Medulla oblongata (tissue), 1 donor: ENCODE results near the gene COX6A1.
"Not testable (repeated sequence)": the region's sequence is repeated elsewhere in the genome, so short reads cannot be mapped to it uniquely, and the experiment has no call there.

Experiments
- DNase-seq: peaks from one replicate; pipeline ENCODE4 v3.0.0-alpha.2; 2015; ENCODE audit errors: extremely low spot score

COX6A1 gene

GRCh38 chr12:120467439-120467838 lies 29.5 kb downstream of the COX6A1 start:
- DNase-seq: no peak

- DNase-seq: peak; percentile 42
Measured at GRCh38 chr12:120468325-120468820, 30.5 kb downstream of the COX6A1 start.

GRCh38 chr12:120468821-120469449 lies 31.0 kb downstream of the COX6A1 start:
- no peak for DNase-seq

- peak; percentile 97 for DNase-seq
Measured at GRCh38 chr12:120469450-120470149, 31.7 kb downstream of the COX6A1 start, which contains the start of gene SRSF9. Gene SRSF9 (minus strand): TSS chr12:120469748. CDS start chr12:120469609, 139 bp downstream.

- no peak for DNase-seq
Measured at GRCh38 chr12:120470150-120470784, 32.4 kb downstream of the COX6A1 start.

- DNase-seq: no peak
Measured at GRCh38 chr12:120472521-120472920, 34.6 kb downstream of the COX6A1 start.

- DNase-seq: no peak
Measured at GRCh38 chr12:120473807-120474615, 36.1 kb downstream of the COX6A1 start.

GRCh38 chr12:120474616-120474960 lies 36.7 kb downstream of the COX6A1 start:
- DNase-seq: peak; percentile 39

GRCh38 chr12:120475643-120476042 lies 37.7 kb downstream of the COX6A1 start:
- no peak for DNase-seq

- no peak for DNase-seq
Measured at GRCh38 chr12:120479458-120479857, 41.5 kb downstream of the COX6A1 start.

GRCh38 chr12:120480211-120480610 lies 42.3 kb downstream of the COX6A1 start:
- DNase-seq: no peak

- DNase-seq: no peak
Measured at GRCh38 chr12:120481022-120481767, 43.3 kb downstream of the COX6A1 start.

GRCh38 chr12:120483621-120484020 lies 45.7 kb downstream of the COX6A1 start:
- DNase-seq: no peak

- no peak for DNase-seq
Measured at GRCh38 chr12:120485961-120486881, 48.3 kb downstream of the COX6A1 start.

- DNase-seq: not testable (repeated sequence)
Measured at GRCh38 chr12:120487552-120487951, 49.6 kb downstream of the COX6A1 start.

GRCh38 chr12:120488057-120488640 lies 50.2 kb downstream of the COX6A1 start:
- peak; percentile 63 for DNase-seq

- no peak for DNase-seq
Measured at GRCh38 chr12:120489018-120489417, 51.1 kb downstream of the COX6A1 start.

GRCh38 chr12:120490325-120490724 lies 52.4 kb downstream of the COX6A1 start:
- DNase-seq: no peak
